ENCODE data around the gene APOLD1.
"Not testable (repeated sequence)": the region's sequence is repeated elsewhere in the genome, so short reads cannot be mapped to it uniquely, and the experiment has no call there.

Gene APOLD1, protein sequence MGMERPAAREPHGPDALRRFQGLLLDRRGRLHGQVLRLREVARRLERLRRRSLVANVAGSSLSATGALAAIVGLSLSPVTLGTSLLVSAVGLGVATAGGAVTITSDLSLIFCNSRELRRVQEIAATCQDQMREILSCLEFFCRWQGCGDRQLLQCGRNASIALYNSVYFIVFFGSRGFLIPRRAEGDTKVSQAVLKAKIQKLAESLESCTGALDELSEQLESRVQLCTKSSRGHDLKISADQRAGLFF

DNA sequence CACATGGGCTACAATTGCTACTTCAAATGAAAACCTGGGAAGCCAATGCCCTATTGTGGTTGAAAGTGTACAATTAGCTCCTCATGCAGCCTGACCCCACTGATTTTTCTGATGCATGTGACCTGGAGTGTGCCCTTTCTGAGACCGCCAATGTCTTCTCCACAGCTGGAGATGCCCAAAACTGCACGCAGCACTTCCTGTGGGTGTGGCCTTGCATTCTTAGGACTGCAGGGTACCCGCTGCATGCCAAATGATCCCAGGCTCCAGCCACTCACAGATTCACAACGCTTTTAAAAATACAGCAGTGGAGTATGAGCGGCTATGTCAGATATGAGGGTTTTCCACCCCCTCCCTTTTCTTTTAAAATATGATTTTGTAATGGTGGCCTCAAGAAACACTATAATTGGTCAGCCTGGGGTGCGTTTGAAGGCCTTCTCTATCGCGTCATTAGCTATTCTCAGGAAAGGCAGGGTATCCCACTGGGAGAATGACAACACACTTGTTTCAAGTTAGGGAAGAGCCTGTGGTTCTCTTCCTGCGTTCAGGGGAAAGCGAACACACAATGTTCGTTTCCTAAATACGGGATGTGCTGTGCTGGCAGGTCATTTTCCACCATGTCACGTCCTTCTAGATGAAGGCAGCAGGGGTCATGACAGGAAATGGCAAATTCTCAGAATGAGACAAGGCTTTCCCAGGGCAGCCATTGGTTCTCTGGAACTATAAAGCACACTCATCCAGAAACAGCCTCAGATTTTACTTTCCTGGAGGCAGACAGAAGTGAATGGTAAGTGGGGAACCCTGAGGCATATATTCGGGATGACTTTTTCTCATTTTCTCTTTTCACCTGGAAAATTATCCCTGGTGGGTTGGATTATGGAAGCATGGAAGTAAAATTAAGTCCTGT lies at the start of gene APOLD1:
APOLD1 (plus strand) TSS at position 749 of the 904 bp plus-strand sequence; CDS start at position 782, 33 bp downstream.
- no peak for DNase-seq

GRCh38 chr12:12736759-12737676 lies 48.4 kb upstream of the APOLD1 start:
- peak; percentile 10 for DNase-seq

DNA sequence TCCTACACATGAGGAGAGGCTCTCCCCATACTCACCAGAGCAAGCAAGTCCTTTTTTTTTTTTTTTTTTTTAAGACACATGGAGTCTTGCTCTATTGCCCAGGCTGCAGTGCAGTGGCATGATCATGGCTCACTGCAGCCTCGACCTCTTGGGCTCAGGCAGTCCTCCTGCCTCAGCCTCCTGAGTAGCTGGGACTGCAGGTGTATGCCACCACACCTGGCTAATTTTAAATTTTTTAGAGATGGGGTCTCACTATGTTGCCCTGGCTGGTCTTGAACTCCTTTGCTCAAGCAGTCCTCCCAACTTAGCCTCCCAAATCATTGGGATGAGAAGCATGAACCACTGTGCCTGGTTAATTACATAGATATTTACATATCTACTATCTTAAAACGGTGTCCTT lies 47.3 kb upstream of the APOLD1 start:
- DNase-seq, result not testable (repeated sequence)

GRCh38 chr12:12741660-12742059 lies 43.8 kb upstream of the APOLD1 start:
- no peak for DNase-seq

DNA sequence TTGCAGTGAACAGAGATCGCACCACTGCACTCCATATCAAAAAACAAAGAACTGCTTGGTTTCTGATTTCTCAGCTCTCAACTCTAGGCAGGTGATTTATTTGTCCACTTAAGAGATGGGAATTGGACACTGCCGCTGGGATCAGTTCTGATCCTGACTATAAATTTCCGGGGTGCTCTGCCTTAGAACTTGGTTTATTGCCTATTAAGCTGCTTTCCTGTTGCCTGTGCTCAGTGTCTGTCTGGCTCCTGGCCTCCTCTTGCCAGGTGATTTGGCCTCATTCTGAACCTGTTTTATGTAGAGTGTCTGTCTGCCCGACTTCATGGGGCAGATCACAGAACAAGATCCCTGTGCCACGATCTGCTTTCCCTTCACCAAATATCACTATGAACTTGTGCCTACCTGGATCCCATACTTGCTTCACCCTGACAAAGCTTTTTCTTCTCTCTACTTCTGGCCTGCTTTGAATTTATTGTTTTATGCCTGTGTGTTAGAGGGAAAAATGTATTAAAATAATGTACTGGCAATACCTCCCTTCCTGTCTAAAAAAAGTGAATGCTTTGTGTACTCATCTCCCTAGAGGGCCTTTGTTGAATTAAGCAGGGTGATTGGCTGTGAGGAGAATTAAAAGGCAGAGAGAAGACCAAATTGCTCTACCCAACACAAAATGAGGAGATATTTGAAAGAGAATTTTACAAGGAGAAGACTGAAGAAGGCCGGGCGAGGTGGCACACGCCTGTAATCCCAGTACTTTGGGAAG lies 40.7 kb upstream of the APOLD1 start:
- DNase-seq, result no peak

- no peak for DNase-seq
Measured at GRCh38 chr12:12745576-12746211, 39.8 kb upstream of the APOLD1 start.

- DNase-seq, result no peak
Measured at GRCh38 chr12:12747278-12747677, 38.2 kb upstream of the APOLD1 start.

GRCh38 chr12:12748044-12748443 lies 37.4 kb upstream of the APOLD1 start:
- no peak for DNase-seq

GRCh38 chr12:12749433-12749832 lies 36.0 kb upstream of the APOLD1 start:
- DNase-seq, result no peak

- DNase-seq, result no peak
Measured at GRCh38 chr12:12755923-12756322, 29.5 kb upstream of the APOLD1 start.

GRCh38 chr12:12757121-12757520 lies 28.3 kb upstream of the APOLD1 start:
- DNase-seq, result no peak

- no peak for DNase-seq
Measured at GRCh38 chr12:12759234-12759915, 26.1 kb upstream of the APOLD1 start.

DNA sequence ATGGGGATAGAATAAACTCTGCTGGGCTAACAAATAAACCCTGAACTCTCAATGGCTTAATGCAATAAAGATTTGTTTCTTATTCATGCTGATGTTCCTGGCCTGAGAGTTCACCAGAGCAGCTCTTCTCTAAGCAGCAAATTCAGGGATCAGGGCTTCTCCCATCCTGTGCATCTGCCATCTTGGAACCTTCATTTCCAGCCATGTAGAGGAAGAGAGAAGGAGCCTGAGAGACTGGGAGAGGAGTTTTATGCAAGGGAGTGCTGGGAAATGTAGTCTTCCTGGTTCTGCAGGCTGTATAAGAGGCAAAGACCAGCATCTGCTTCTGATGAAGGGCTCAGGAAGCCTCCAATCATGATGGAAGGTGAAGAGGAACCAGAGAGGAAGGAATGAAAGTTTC lies 20.6 kb upstream of the APOLD1 start:
- DNase-seq, result no peak

DNA sequence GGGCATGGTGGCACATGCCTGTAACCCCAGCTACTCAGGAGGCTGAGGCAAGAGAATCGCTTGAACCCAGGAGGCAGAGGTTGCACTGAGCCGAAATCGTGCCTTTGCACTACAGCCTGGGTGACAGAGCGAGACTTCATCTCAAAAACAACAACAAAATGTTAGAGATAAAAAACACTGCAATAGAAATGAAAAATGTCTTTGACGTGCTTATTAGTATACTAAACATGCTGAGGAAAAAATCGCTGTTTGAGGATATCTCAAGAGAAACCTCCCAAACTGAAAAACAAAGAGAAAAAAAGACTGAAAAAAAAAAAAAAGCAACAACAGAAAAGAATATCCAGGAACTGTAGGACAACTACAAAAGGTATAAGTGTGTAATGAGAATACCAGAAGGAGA lies 15.2 kb upstream of the APOLD1 start:
- no peak for DNase-seq

- no peak for DNase-seq
Measured at GRCh38 chr12:12774791-12775190, 10.7 kb upstream of the APOLD1 start.

DNA sequence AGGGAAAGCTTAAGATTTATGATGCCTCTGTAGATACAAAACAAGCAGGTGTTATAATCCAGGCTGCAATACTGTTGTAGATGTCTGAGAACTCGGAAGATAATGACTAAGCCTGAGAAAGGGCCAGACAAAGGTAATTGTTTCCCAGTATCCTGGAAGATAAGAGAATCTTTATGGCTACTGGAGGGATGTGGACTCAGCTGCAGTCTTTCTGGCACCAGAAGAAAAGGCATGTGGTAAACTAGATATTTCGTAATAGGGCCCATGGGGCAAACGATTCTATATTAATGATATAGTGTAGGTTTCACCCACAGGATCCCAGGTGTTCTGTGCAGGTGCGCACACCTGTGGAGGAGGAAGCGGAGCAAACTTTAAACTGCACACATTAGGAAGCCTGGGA lies 9.2 kb upstream of the APOLD1 start:
- DNase-seq, result peak; percentile 79

DNA sequence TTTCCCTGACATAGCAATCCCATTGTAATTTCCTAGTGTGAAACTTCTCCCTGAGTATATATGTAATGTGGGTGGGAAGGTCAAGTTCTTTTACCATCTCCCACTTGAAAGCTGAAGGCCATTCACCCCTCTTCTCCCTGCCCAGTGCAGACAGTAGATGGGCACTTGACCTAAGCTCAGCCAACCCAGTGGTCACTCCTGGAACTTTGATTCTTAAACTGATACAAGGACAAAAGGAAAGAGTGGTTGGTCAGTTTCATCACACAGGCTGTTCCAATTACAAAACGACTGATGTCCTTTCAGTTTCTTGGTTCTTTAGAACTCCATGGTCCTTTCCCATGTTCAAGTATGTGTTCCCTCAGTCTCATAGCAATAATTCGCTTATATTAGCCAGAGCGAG lies 8.4 kb upstream of the APOLD1 start:
- DNase-seq, result no peak

- DNase-seq, result no peak
Measured at GRCh38 chr12:12779007-12779406, 6.5 kb upstream of the APOLD1 start.

- peak; percentile 35 for DNase-seq
Measured at GRCh38 chr12:12779529-12779928, 5.9 kb upstream of the APOLD1 start.

DNA sequence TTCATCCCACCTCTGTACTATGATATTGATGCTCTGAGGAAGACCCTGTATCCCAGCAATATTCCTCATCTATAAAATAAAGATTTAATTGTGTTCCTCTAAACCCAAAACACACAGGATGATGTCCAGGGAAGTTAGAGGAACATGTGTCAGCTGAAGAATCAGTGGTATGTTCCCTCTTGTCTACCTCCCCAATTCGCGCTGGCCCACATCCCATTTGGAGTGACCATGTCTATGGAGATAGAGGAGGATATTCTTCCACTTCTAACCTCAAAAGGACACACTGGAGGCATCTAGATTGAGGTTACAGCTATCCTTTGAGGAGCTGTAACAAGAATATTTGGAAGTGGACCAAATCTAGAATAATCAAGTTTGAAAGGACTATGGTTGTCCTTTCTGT lies 1.3 kb upstream of the APOLD1 start:
- no peak for DNase-seq

GRCh38 chr12:12786351-12786705 lies 869 bp downstream of the APOLD1 start:
- DNase-seq, result no peak
